ENCODE data around the gene SPDL1. TPM values are rescaled to one million over a fixed set of nuclear protein-coding genes. Genes with fewer than 3 reads are reported as not detected.
"Not testable (repeated sequence)": the region's sequence is repeated elsewhere in the genome, so short reads cannot be mapped to it uniquely, and the experiment has no call there.

Gene SPDL1
- total RNA-seq, 2 donors from 2014 or later = 26.6 to 33.3 TPM

DNA sequence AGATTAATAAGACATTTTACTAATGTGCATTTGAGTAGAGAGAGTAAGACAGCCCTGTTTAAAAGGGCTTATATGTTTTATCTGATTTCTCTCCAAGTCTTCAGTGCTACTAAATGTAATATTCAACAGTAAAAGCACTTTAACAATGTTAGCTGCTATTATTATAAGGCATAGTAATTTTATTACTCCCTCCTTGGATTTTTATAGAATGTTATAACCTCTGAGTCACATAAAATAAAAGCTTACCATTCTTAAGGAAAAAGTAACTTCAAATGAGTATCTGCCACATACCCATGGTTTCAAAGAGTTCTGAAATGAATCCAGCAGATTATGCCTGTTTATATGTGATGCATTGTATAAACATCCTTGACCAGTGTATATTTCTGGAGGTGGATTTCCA lies 19.0 kb downstream of the SPDL1 start:
- no peaks in the 10 kb centered on the region for H3K9me3 Mint-ChIP-seq
- H3K36me3 Mint-ChIP-seq = peaks cover 18 to 33% of the 10 kb centered on the region in 2 donors
- DNase-seq (ENCODE audit: low spot score in 2 of 2) (no peak), ATAC-seq (no peak)
- no peak overlapping the region for H3K27ac Mint-ChIP-seq

DNA sequence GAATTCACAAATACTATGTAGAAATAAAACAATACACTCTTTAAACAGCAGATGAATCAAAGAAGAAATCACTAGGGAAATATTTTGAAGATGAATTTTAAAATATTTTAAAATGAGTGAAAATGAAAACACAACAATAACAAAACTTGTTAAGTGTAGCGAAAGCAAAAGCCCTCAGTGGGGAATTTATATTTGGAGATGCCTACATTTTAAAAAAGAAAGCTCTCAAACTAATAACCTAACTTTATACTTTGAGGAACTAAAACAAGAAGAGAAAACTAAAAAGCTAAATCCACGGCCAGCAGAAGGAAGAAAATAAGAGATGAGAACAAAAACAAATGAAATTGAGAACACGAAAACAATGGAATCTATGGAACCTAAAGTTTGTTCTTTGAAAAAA lies 22.7 kb downstream of the SPDL1 start:
- peaks cover 16% of the 10 kb centered on the region in 2 donors for H3K36me3 Mint-ChIP-seq
- H3K9me3 Mint-ChIP-seq = peaks cover 0 to 4% of the 10 kb centered on the region in 2 donors
- ATAC-seq (no peak), DNase-seq (ENCODE audit: low spot score in 2 of 2) (no peak)
- no peak overlapping the region for H3K27ac Mint-ChIP-seq

GRCh38 chr5:169607882-169608281 lies 24.3 kb downstream of the SPDL1 start:
- no peak for ATAC-seq
- no peak overlapping the region for H3K27ac Mint-ChIP-seq
- H3K36me3 Mint-ChIP-seq = peaks cover 4 to 15% of the 10 kb centered on the region in 2 donors
- H3K9me3 Mint-ChIP-seq = peaks cover 0 to 6% of the 10 kb centered on the region in 2 donors
- DNase-seq (ENCODE audit: low spot score in 2 of 2) = no peak

DNA sequence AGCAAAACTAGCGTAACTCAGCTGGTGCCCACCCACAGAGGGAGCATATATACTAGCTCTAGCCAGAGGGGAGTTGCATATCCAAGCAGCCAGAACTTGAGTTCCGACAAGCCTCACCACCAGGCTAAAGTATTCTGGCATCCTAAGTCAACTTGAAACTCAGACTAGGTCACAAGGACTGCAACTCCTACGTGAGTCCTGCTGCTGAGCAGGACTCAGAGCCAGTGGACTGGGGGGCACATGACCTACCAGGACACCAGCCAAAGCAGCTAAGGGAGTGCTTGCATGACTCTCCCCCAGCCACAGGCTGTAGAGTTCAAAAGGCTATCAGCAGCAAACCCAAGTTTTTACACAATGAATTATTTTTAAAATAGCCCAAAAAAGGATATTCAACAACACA lies 26.1 kb downstream of the SPDL1 start:
- peaks cover 0 to 8% of the 10 kb centered on the region in 2 donors for H3K9me3 Mint-ChIP-seq
- no peak for ATAC-seq
- DNase-seq (ENCODE audit: low spot score in 2 of 2) = no peak
- H3K27ac Mint-ChIP-seq = no peak overlapping the region
- peaks cover 0 to 15% of the 10 kb centered on the region in 2 donors for H3K36me3 Mint-ChIP-seq

GRCh38 chr5:169610606-169611005 lies 27.0 kb downstream of the SPDL1 start:
- Mint-ChIP-seq H3K9me3 (peaks cover 0 to 8% of the 10 kb centered on the region in 2 donors), H3K27ac (no peak overlapping the region), H3K36me3 (peaks cover 0 to 15% of the 10 kb centered on the region in 2 donors)
- no peak for DNase-seq (ENCODE audit: low spot score in 2 of 2)
- ATAC-seq = no peak

DNA sequence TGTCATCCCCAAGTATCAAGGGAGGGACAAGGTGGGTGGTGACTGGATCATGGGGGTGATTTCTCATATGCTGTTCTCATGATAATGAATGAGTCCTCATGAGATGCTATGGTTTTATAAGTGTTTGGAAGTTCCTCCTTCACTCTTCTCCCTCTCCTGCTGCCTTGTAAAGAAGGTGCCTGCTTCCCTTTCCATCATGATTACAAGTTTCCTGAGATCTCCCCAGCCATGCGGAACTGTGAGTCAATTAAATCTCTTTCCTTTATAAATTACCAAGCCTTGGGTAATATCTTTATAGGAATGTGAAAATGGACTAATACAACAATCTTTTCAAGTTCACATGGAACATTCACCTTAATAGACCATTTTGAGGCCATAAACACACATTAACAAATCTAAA lies 32.0 kb downstream of the SPDL1 start:
- no peak overlapping the region for H3K27ac Mint-ChIP-seq
- ATAC-seq = no peak
- no peak for DNase-seq (ENCODE audit: low spot score in 2 of 2)
- H3K9me3 Mint-ChIP-seq = peaks cover 5 to 8% of the 10 kb centered on the region in 2 donors
- H3K36me3 Mint-ChIP-seq = peaks cover 0 to 11% of the 10 kb centered on the region in 2 donors

GRCh38 chr5:169624307-169624706 lies 40.7 kb downstream of the SPDL1 start:
- DNase-seq (ENCODE audit: low spot score in 2 of 2); H3K9me3 Mint-ChIP-seq; H3K36me3 Mint-ChIP-seq; ATAC-seq; H3K27ac Mint-ChIP-seq: not testable (repeated sequence)

GRCh38 chr5:169626779-169627178 lies 43.2 kb downstream of the SPDL1 start:
- ATAC-seq (no peak), DNase-seq (ENCODE audit: low spot score in 2 of 2) (no peak)
- H3K9me3 Mint-ChIP-seq = peaks cover 0 to 4% of the 10 kb centered on the region in 2 donors
- H3K36me3 Mint-ChIP-seq = no peaks in the 10 kb centered on the region
- no peak overlapping the region for H3K27ac Mint-ChIP-seq

- no peaks in the 10 kb centered on the region for H3K36me3 Mint-ChIP-seq
- peaks cover 0 to 4% of the 10 kb centered on the region in 2 donors for H3K9me3 Mint-ChIP-seq
- no peak overlapping the region for H3K27ac Mint-ChIP-seq
- DNase-seq (ENCODE audit: low spot score in 2 of 2) (no peak), ATAC-seq (no peak)
Observed at GRCh38 chr5:169627551-169627950, 44.0 kb downstream of the SPDL1 start.

DNA sequence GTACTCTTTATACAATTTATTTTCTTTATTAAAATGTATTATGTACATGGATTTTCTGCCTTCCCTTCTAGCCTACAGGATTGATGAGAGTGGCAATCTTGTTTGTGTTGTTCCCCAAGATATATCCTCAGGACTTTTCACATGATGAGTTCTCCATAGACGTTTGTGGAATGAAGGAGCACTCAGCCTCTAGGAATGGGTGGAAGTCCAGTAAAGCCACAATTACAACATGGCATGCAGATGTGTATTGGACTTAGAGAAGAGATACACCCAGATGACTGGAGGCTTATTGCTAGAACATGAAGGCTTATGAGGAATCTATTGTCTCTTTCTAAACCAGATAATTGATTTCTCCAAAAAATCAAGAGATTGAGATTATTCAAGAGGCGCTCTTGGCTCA lies 45.3 kb downstream of the SPDL1 start:
- no peak for DNase-seq (ENCODE audit: low spot score in 2 of 2)
- Mint-ChIP-seq H3K36me3 (no peaks in the 10 kb centered on the region), H3K27ac (no peak overlapping the region), H3K9me3 (peaks cover 0 to 4% of the 10 kb centered on the region in 2 donors)
- no peak for ATAC-seq

DNA sequence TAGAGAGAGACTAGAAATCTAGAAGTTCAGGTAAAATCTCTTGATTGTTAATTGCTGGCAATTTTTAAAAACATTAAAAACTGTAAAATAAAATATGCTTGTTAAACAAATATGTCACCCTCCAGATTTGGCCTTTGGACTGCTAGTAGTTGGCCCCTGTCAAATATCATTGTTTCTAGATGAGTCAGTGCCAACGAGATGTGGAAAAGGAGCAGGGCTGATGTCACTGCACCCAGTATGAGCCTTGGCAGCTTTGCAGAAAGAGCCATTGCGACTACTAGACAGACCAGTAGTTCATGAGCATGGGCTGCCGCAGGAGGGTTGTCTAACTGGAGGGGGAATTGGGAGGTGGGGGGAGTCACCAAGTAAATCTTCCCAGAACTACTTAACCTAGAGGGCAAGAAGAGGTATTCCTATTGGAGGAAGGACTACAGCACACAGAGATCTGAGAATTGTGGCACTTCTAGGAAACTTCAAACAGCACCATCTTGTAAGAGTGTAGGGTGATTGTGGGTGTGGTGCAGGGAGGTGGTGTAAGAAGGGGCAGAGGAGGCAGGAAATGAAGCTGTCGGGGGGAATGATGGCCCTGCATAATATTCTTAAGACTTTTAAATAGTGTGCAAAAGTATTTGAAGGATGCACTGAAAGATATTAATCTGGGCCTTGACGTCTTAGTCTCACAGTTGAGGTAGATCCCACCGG lies 46.4 kb downstream of the SPDL1 start:
- Mint-ChIP-seq H3K9me3 (peaks cover 3 to 8% of the 10 kb centered on the region in 2 donors), H3K27ac (no peak overlapping the region), H3K36me3 (peaks cover 0 to 6% of the 10 kb centered on the region in 2 donors)
- DNase-seq (ENCODE audit: low spot score in 2 of 2) (no peak), ATAC-seq (peak; percentile 74 to 83)

- no peak overlapping the region for H3K27ac Mint-ChIP-seq
- ATAC-seq = no peak
- peaks cover 3 to 5% of the 10 kb centered on the region in 2 donors for H3K9me3 Mint-ChIP-seq
- H3K36me3 Mint-ChIP-seq = peaks cover 0 to 6% of the 10 kb centered on the region in 2 donors
- DNase-seq (ENCODE audit: low spot score in 2 of 2) = no peak
Observed at GRCh38 chr5:169631360-169631759, 47.8 kb downstream of the SPDL1 start.

- ATAC-seq (no peak), DNase-seq (ENCODE audit: low spot score in 2 of 2) (no peak)
- Mint-ChIP-seq H3K27ac (no peak overlapping the region), H3K36me3 (peaks cover 4 to 10% of the 10 kb centered on the region in 2 donors), H3K9me3 (peaks cover 3 to 5% of the 10 kb centered on the region in 2 donors)
Observed at GRCh38 chr5:169632946-169633345, 49.4 kb downstream of the SPDL1 start.

DNA sequence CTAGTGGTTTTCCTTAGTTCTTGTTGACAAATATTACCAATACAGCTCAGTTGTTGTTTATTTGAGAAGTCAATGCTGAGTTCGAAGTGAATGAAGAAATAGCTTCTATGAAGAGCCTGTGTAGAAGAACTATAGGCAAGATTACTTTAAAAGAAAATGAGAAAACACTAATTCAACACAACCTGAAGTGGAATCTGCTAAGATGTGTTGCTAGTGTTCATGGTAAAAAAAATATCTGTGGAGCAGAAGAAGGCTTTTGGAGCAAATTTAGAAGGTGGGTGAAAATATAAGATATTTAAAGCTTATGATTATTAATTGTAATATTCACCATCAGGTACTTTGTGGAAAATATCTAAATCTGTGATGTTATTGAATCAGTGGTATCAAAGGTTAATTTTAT lies 51.0 kb downstream of the SPDL1 start:
- Mint-ChIP-seq H3K27ac (no peak overlapping the region), H3K9me3 (peaks cover 8 to 15% of the 10 kb centered on the region in 2 donors), H3K36me3 (peaks cover 21 to 26% of the 10 kb centered on the region in 2 donors)
- DNase-seq (ENCODE audit: low spot score in 2 of 2) = no peak
- ATAC-seq = no peak

DNA sequence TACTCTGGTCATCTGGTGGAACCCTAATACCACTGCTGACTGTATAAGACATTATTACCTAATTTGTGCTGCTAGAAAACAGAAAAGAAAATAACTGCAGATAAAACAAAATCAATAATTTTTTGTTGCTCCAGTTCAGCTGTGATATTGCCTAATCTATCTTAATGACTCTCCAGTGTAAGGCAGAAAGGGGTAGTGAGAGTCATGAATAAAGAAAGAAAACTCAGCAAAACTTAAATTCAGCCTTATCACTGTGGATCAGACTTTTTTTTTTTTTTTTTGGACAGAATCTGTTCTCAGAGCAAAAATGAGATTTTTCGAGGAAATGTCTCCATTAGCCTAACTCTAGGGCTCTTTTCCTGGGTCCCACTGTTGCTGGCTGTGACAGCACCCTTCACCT lies 52.4 kb downstream of the SPDL1 start:
- ATAC-seq (no peak), DNase-seq (ENCODE audit: low spot score in 2 of 2) (no peak)
- H3K27ac Mint-ChIP-seq = peak overlapping the region in 1 of 2 donors; percentile 95
- H3K9me3 Mint-ChIP-seq = peaks cover 8 to 15% of the 10 kb centered on the region in 2 donors
- H3K36me3 Mint-ChIP-seq = peaks cover 27 to 40% of the 10 kb centered on the region in 2 donors

- no peak for ATAC-seq
- H3K36me3 Mint-ChIP-seq = peaks cover 27 to 44% of the 10 kb centered on the region in 2 donors
Observed at GRCh38 chr5:169636477-169637084, 53.0 kb downstream of the SPDL1 start.

GRCh38 chr5:169637085-169637548 lies 53.5 kb downstream of the SPDL1 start, which contains the start of gene DOCK2:
Gene DOCK2, plus strand, starts transcription at chr5:169637275. Its CDS starts 52 bp downstream, at chr5:169637327.
- peak; percentile 65 to 79 for DNase-seq (ENCODE audit: low spot score in 2 of 2)
- Mint-ChIP-seq H3K36me3 (peaks cover 27 to 44% of the 10 kb centered on the region in 2 donors), H3K9me3 (peaks cover 8 to 15% of the 10 kb centered on the region in 2 donors), H3K27ac (peak within 1 kb of the TSS; percentile 95 to 98)
- peak; percentile 80 to 87 for ATAC-seq

More at GRCh38 chr5:169636477-169637084, 53.0 kb downstream of the SPDL1 start:
- peaks cover 8 to 15% of the 10 kb centered on the region in 2 donors for H3K9me3 Mint-ChIP-seq
- peak overlapping the region; percentile 95 to 98 for H3K27ac Mint-ChIP-seq
- no peak for DNase-seq (ENCODE audit: low spot score in 2 of 2)
